GM18861 (cell line): Measurements from ENCODE around the gene TECTA.
"Not testable (repeated sequence)": the region's sequence is repeated elsewhere in the genome, so short reads cannot be mapped to it uniquely, and the experiment has no call there.

Source experiments
- ATAC-seq: cut with Tn5 transposase; IDR thresholded peaks from one replicate; pipeline ENCODE4 v1.9.1; 2021; ENCODE audit not compliant: unreplicated experiment

TECTA gene

GRCh38 chr11:121161349-121161917 is 60.4 kb downstream of the TECTA start:
- no peak for ATAC-seq

DNA sequence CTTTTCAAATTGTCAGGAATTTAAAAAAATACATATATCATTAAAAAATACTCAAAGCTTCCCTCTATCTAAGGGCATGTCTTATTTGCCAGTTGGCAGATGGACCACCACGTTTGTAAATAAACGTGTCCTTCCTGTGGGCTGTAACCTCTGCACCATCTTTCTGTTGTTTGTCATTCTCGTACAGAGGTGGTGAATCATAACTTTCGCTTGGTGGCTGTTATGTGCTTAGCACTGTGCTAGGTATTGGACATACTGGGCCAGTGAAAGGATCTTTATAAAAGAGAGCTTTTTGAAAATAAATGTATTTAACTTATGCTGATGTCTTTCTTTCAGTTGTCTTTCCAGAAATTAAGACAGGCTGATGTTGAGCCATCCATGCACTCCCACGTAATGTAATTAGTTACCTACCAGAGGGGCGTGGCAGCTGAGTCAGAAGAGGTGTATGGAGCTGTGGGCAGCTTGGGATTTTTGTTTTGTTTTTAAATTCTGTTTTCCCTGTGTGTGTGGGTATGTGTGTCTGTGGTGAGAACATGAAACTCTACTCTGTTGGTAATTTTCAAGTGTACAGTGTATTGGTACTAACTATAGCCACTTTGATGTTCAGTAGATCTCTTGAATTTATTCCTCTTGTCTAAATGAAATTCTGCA is 62.7 kb downstream of the TECTA start:
- no peak for ATAC-seq

DNA sequence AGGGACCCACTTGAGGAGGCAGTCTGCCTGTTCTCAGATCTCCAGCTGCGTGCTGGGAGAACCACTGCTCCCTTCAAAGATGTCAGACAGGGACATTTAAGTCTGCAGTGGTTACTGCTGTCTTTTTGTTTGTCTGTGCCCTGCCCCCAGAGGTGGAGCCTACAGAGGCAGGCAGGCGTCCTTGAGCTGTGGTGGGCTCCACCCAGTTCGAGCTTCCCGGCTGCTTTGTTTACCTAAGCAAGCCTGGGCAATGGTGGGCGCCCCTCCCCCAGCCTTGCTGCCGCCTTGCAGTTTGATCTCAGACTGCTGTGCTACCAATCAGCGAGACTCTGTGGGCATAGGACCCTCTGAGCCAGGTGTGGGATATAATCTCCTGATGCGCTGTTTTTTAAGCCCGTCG is 76.6 kb downstream of the TECTA start:
- not testable (repeated sequence) for ATAC-seq

DNA sequence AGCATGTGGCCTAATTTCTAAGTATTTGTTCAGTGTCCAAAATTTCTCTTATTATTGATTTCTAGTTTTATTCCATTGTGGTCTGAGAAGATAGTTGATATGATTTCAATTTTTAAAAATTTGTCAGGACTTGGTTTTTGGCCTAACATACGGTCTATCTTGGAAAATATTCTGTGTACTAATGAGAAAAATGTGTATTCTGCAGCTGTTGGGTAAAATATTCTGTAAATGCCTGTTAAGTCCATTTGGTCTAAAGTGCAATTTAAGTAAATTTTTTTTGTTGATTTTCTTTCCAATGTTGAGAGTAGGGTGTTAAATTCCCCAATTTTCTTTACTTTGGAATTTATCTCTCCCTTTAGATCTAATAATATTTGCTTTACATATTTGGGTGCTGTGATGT is 78.3 kb downstream of the TECTA start:
- no peak for ATAC-seq

- ATAC-seq, result no peak
Measured at GRCh38 chr11:121180183-121180582, 79.1 kb downstream of the TECTA start.

GRCh38 chr11:121188776-121189175 is 87.7 kb downstream of the TECTA start:
- no peak for ATAC-seq

DNA sequence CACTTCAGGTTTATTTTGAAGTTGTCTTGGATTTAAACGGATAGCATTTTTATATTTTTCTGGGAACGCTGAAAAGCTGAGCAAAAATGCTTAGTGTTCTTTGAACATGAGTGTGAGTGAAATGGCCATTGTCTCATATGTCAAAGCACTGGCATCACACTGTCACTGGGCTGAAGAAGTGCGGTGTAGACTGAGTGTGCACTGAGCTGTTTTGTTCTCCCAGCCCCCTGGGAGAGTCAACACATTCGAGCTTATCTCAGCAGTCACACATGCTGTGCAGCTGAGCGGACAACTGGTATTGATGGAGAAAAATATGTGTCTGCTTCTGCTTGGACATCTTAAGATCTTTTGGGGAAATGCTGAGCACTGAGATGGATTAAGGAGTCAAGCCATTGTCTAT is 90.8 kb downstream of the TECTA start:
- ATAC-seq, result no peak

DNA sequence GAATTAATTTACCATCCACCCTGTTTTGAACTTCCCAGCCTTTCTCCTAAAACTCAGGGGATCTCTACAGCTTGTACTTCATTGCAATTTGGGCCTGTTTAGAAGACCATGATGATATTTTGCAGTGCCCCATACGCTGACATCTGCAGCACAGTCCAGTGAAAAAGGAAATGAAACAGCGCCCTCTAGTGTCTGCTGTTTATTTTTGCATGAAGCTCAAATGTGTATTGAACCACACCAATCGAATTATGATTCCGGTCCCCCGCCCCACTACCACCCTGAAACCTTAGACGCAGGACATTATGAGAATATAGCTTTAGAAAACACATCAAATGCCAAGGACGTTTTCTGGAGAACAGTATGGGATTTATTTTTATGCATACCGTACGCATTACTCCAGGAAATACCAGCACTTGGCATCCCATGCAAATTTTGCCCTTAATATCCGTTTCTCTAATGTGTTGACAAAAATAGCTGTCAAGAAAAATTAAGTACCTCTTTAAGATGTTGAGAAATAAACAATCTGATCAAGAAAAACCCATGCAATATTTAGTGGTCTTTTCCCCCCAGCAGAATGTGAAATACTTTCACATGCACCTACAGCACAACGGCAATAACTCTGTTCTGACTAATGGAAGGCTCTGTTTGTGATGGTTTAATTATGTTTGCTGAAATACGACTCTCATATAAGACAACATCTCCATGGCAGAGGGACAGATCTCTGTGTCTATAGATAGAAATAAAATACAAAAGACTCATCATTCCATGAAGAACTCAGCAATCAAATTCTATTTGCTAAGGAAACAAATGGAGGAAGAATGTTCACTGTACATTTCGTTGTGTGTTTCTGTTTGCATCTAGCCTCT is 93.9 kb downstream of the TECTA start:
- ATAC-seq, result no peak

GRCh38 chr11:121198491-121198890 is 97.4 kb downstream of the TECTA start:
- no peak for ATAC-seq

- no peak for ATAC-seq
Measured at GRCh38 chr11:121199516-121199915, 98.5 kb downstream of the TECTA start.

DNA sequence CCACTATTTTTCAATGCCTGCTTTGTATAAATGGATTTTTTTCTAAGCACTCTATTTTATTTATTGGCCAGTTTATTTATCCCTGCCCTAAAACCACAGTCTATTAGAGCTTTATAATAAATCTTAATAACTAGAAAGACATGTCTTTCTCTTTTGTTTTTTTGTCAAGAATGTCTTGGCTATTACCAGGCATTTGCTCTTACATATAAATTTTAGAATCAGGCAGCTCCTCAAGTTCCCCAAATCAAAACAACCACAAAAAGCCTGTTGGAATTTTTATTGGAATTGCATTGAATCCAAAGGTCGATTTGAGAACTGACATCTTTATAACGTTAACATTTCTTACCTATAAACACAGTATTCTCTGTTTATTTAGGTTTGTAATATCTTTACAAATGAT is 105.8 kb downstream of the TECTA start:
- ATAC-seq, result no peak

DNA sequence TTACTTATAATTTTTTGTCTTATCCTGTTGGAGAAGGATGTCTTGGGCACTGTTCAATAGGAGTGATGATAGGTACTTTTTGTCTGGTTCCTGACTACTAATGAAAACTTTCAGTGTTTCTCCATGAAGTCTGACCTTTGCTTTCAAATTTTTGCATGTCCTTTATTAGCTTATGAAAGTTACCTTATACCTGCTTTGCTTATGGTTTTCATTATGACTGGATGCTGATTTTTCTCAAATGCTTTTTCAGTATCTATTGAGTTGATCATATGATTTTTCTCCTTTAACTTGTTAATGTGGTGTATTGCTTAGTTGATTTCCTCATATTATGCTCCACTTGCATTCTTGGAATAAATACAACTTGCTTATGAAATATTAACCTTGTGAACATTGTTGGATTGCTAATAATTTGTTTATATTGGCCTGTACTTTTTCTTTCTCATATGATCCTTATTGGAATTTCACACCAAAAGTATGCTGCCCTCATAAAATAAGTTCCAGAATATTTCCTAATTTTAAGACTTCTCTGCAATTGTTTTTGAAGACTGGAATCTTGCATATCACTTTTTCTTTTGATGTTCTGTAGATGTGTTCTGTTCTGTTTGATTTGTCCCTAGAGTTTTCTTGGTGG is 106.6 kb downstream of the TECTA start:
- ATAC-seq, result peak; percentile 74

GRCh38 chr11:121210445-121211080 is 109.5 kb downstream of the TECTA start:
- ATAC-seq, result no peak

DNA sequence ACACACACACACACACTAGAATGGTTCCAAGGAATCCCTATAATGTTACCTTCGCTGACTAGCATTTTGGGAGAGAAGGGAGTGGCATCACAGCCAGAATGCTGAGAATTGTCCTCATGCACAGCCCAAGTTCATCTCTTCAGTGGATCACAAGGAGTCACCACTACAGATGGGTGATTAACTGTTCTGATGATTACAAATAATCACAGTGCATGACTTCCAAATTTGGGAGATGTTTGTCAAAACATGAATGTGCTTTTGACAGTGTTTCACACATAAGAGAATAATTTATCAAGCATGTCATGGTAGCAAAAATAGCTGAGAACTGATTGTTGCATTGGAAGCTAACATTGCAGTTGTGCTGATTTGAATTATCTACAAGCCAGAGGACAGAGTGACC is 110.6 kb downstream of the TECTA start:
- ATAC-seq, result no peak

- ATAC-seq, result no peak
Measured at GRCh38 chr11:121212536-121213361, 111.7 kb downstream of the TECTA start.

DNA sequence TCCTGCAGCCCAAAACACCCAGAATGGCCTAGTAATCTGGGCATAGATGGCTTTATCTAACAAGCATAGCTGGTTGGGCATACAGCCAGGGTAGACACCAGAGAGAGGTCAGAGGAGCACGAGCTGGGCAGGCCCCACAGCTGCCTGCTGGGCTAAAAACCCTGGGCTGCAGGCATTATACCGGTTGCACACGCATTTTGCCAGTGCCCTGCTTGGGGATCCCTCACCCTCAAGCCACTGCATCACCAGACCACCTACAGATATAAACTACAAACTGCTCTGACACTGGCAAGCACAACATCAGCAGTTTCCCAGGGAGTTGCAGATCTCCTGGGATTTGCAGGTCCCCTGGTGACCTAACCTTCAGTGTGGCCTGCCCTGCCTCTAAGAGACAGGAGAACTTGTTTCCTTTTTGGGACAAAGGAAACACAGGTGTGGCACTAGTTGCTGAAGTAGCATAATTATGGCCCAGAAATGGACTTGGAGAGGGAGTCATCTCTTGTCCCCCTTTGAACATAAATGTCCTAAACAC is 112.4 kb downstream of the TECTA start:
- ATAC-seq, result no peak

DNA sequence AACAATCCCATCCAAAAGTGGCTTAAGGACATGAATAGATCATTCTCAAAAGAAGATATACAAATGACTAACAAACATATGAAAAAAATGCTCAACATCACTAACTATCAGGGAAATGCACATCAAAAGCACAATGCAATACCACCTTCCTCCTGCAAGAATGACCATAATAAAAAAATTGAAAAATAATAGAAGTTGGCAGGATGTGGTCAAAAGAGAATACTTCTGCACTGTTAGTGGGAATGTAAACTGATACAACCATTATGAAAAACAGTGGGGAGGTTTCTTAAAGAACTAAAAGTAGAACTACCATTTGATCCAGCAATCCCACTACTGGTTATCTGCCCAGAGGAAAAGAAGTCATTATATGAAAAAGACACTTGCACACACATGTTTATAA is 113.8 kb downstream of the TECTA start:
- no peak for ATAC-seq

DNA sequence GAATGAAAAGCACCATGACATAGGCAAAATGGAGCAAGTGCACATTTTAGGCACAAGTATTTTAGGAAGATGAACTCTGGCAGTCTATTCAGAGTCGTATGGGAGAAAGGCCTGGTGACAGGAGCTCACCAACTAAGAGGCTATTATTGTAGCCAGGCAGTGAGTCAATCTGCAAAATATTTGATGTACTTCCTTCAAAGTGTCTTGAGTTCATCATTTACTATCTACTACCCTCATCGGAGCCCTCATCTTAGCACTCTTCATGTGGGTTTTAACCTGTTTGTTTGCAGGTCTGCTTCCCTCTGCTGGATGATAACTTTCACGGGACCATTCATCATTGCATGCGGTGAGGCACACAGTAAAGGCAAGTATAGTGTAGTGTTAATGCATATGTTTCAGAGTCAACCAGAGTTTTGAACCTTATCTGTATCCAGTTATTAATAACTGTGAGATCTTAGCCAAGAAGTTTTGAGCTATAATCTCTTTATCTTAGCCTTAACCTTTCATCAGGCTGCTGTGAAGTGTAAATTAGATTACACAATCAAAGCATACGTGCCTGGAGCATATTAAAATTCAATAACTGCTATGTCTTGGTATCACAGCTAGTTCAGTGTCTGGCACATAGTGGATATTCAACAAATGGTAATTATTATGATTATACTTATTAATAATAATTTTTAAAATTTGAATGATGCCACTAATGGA is 120.6 kb downstream of the TECTA start:
- ATAC-seq, result no peak

DNA sequence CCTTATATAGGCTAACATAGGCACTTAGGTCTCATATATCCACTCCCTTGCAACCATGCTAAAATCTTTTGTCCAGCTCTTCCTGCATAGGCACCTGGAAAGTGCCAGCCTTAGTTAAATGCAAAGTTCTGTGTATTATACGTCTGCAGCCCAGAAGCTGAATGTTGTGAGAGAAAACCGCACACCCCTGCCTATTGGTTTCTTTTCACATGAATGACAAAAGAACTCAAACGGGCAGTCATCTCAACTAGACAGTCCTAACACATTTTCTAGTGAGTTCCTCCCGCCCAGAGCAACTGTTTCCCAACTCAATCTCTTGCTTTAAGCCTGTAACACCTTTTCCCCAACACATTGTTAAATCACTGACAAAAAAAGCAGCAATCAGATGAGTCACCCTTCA is 122.1 kb downstream of the TECTA start:
- no peak for ATAC-seq

DNA sequence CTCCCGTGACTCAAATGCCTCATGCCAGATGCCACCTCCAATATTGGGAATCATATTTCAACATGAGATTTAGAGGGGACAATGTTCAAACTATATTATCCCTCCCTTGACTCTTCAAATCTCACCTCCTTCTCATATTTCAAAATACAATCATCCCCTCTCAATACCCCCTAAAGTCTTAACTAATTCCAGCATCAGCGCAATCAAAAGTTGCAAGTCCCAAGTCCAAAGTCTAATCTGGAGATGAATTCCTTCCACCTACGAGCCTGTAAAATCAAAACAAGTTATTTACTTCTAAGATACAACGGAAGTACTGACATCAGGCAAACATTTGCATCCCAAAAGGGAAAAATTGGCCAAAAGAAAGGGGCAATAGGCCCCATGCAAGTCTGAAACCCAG is 124.3 kb downstream of the TECTA start:
- no peak for ATAC-seq
